Mesendoderm (in vitro differentiated cells): ENCODE results near the gene BMX.

Experiments used
- DNase-seq: peaks from one replicate; pipeline ENCODE4 v3.0.0; 2013
- H2AK5ac ChIP-seq: 2 replicates; pipeline ENCODE4 v1.6.1; 2013; ENCODE audit warnings: low read length, inconsistent platforms
- H2BK120ac ChIP-seq: 2 replicates; pipeline ENCODE4 v1.6.1; 2013; ENCODE audit warnings: low read depth, mild to moderate bottlenecking, low read length, moderate library complexity, mixed read lengths
- H2BK15ac ChIP-seq: replicated peaks from 2 replicates; pipeline ENCODE4 v1.6.1; 2013; ENCODE audit warnings: low read depth, mild to moderate bottlenecking, moderate library complexity
- H2BK5ac ChIP-seq: 2 replicates; pipeline ENCODE4 v1.6.1; 2013; ENCODE audit warnings: low read length, inconsistent platforms
- H3K18ac ChIP-seq: 2 replicates; pipeline ENCODE4 v1.6.1; 2013; ENCODE audit warnings: mild to moderate bottlenecking, low read length, mixed read lengths
- H3K23ac ChIP-seq: one replicate; pipeline ENCODE4 v1.6.1; 2013; ENCODE audit warnings: low read length
- H3K27ac ChIP-seq: 2 replicates; pipeline ENCODE4 v1.5.1; 2013; ENCODE audit warnings: low read depth, mild to moderate bottlenecking, inconsistent platforms, low read length, moderate library complexity
- H3K27me3 ChIP-seq: 2 replicates; pipeline ENCODE4 v1.6.1; 2013; ENCODE audit warnings: low read length, control low read depth, mild to moderate bottlenecking, inconsistent platforms; ENCODE audit not compliant: insufficient read depth, poor library complexity
- H3K36me3 ChIP-seq: 2 replicates; pipeline ENCODE4 v1.6.1; 2013; ENCODE audit warnings: low read length, inconsistent platforms; ENCODE audit not compliant: control insufficient read depth, insufficient read depth
- H3K4ac ChIP-seq: one replicate; pipeline ENCODE4 v1.6.1; 2013; ENCODE audit warnings: low read depth, mild to moderate bottlenecking, low read length, moderate library complexity
- H3K4me1 ChIP-seq: 2 replicates; pipeline ENCODE4 v1.6.1; 2013; ENCODE audit warnings: low read depth, low read length, inconsistent platforms; ENCODE audit not compliant: control insufficient read depth
- H3K4me2 ChIP-seq: 2 replicates; pipeline ENCODE4 v1.6.1; 2013; ENCODE audit warnings: low read length
- H3K4me3 ChIP-seq: 2 replicates; pipeline ENCODE4 v1.5.1; 2013; ENCODE audit warnings: mild to moderate bottlenecking, low read length
- H3K56ac ChIP-seq: one replicate; pipeline ENCODE4 v1.6.1; 2013; ENCODE audit warnings: low read length
- H3K79me1 ChIP-seq: 2 replicates; pipeline ENCODE4 v1.6.1; 2013; ENCODE audit warnings: low read length, inconsistent platforms
- H3K79me2 ChIP-seq: 2 replicates; pipeline ENCODE4 v1.6.1; 2013; ENCODE audit warnings: mild to moderate bottlenecking, low read length; ENCODE audit not compliant: control insufficient read depth, insufficient read depth
- H3K9ac ChIP-seq: 2 replicates; pipeline ENCODE4 v1.6.1; 2013; ENCODE audit warnings: low read length, inconsistent platforms
- H4K5ac ChIP-seq: one replicate; pipeline ENCODE4 v1.6.1; 2013; ENCODE audit warnings: low read length
- H4K8ac ChIP-seq: one replicate; pipeline ENCODE4 v1.6.1; 2013; ENCODE audit warnings: low read depth, mild to moderate bottlenecking, control low read depth, low read length, moderate library complexity
- WGBS: extraction: QIAGEN DNeasy Blood & Tissue Kit; methylation state at CpG from one replicate; pipeline ENCODE4 v1.1.7; 2013; ENCODE audit warnings: low lambda C conversion rate, missing lambda C conversion rate; ENCODE audit not compliant: insufficient coverage; ENCODE audit errors: extremely low coverage; 5-methylcytosine and 5-hydroxymethylcytosine counted together

The BMX gene

GRCh38 chrX:15576019-15576418 is 75.4 kb downstream of the BMX start:
- Histone ChIP-seq H3K4me2 (no peak overlapping the region), H3K4me3 (no peak overlapping the region), H3K4me1 (no peaks in the 10 kb centered on the region), H3K23ac (no peak overlapping the region), H3K18ac (no peak overlapping the region), H4K5ac (no peak overlapping the region), H3K27me3 (no peaks in the 10 kb centered on the region), H3K79me1 (no peaks in the 10 kb centered on the region), H3K9ac (no peak overlapping the region), H2AK5ac (no peak overlapping the region), H2BK15ac (no peak overlapping the region), H2BK120ac (no peak overlapping the region), H4K8ac (no peak overlapping the region), H3K36me3 (no peaks in the 10 kb centered on the region), H2BK5ac (no peak overlapping the region), H3K56ac (no peak overlapping the region), H3K79me2 (no peaks in the 10 kb centered on the region), H3K27ac (no peak overlapping the region), H3K4ac (no peak overlapping the region)
- DNase-seq, result no peak
- WGBS, result no CpG with 5 or more reads among the region's 1 CpG

- Histone ChIP-seq H3K4ac (no peak overlapping the region), H3K27me3 (no peaks in the 10 kb centered on the region), H3K79me2 (no peaks in the 10 kb centered on the region), H3K27ac (no peak overlapping the region), H3K18ac (no peak overlapping the region), H3K36me3 (no peaks in the 10 kb centered on the region), H2BK120ac (no peak overlapping the region), H3K56ac (no peak overlapping the region), H2BK15ac (no peak overlapping the region), H3K9ac (no peak overlapping the region), H3K4me2 (no peak overlapping the region), H4K5ac (no peak overlapping the region), H3K79me1 (no peaks in the 10 kb centered on the region), H3K4me3 (no peak overlapping the region), H2BK5ac (no peak overlapping the region), H2AK5ac (no peak overlapping the region), H3K23ac (no peak overlapping the region), H3K4me1 (no peaks in the 10 kb centered on the region), H4K8ac (no peak overlapping the region)
- WGBS, result no CpG with 5 or more reads among the region's 5 CpGs
- peak; percentile 16 for DNase-seq
Observed at GRCh38 chrX:15579778-15580747, 79.5 kb downstream of the BMX start.

DNA sequence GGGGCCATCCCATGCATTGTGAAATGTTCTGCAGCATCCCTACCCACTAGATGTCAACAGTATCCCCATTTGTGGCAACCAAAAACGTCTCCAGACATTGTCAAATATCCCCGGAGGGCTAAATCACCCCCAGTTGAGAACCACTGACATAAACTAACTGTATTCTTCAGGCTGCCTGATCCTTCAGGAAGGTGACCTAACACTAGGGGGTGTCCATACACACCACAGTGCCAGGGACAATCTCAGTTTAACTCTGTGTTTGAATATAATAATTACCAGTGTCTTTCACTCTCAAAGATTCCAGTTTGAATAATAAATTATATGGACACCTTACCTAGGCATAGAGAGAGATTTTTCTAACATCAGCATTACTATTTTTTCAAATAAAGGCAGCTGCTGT is 93.8 kb downstream of the BMX start:
- WGBS, result no CpG with 5 or more reads among the region's 2 CpGs
- Histone ChIP-seq H3K27ac (no peak overlapping the region), H3K4ac (no peak overlapping the region), H3K79me2 (no peaks in the 10 kb centered on the region), H3K9ac (no peak overlapping the region), H2BK120ac (no peak overlapping the region), H3K4me1 (no peaks in the 10 kb centered on the region), H2BK15ac (no peak overlapping the region), H4K8ac (no peak overlapping the region), H2BK5ac (no peak overlapping the region), H3K18ac (no peak overlapping the region), H3K4me2 (no peak overlapping the region), H4K5ac (no peak overlapping the region), H3K4me3 (no peak overlapping the region), H3K36me3 (no peaks in the 10 kb centered on the region), H3K56ac (no peak overlapping the region), H2AK5ac (no peak overlapping the region), H3K23ac (no peak overlapping the region), H3K79me1 (no peaks in the 10 kb centered on the region), H3K27me3 (no peaks in the 10 kb centered on the region)
- DNase-seq, result no peak

- no peaks in the 10 kb centered on the region for H3K36me3 ChIP-seq
- H3K4me1 ChIP-seq, result no peaks in the 10 kb centered on the region
- no peak overlapping the region for H3K4me2 ChIP-seq
- no peaks in the 10 kb centered on the region for H3K27me3 ChIP-seq
- H2AK5ac ChIP-seq, result no peak overlapping the region
- H3K27ac ChIP-seq, result no peak overlapping the region
- peak; percentile 80 for DNase-seq
- no peaks in the 10 kb centered on the region for H3K79me2 ChIP-seq
- no peak overlapping the region for H2BK15ac ChIP-seq
- H2BK120ac ChIP-seq, result no peak overlapping the region
- H3K18ac ChIP-seq, result no peak overlapping the region
- H3K4me3 ChIP-seq, result no peak overlapping the region
- H3K79me1 ChIP-seq, result no peaks in the 10 kb centered on the region
- H3K23ac ChIP-seq, result no peak overlapping the region
- no peak overlapping the region for H4K5ac ChIP-seq
- no peak overlapping the region for H2BK5ac ChIP-seq
- H3K56ac ChIP-seq, result no peak overlapping the region
- no peak overlapping the region for H3K4ac ChIP-seq
- H3K9ac ChIP-seq, result no peak overlapping the region
- H4K8ac ChIP-seq, result no peak overlapping the region
- WGBS, result no CpG with 5 or more reads among the region's 3 CpGs
Observed at GRCh38 chrX:15598026-15598425, 97.4 kb downstream of the BMX start.

DNA sequence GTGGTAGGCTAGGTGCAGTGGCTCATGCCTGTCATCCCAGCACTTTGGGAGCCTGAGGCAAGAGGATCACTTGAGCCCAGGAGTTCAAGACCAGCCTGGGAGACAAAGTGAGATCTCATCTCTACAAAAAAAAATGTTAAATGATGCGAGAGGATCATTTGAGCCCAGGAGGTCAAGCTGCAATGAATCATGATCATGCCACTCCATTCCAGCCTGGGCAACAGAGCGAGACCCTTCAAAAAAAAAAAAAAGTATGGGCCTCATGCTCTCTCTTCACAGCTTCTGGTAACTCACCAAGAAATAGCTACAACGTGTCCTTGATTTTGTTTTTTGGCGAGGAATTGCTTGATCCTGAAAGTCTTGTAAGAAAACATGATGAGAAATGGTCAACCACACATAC is 98.9 kb downstream of the BMX start:
- no peak overlapping the region for H3K18ac ChIP-seq
- H3K4me2 ChIP-seq, result no peak overlapping the region
- H3K79me2 ChIP-seq, result no peaks in the 10 kb centered on the region
- no peak overlapping the region for H3K4ac ChIP-seq
- H3K4me1 ChIP-seq, result no peaks in the 10 kb centered on the region
- H3K56ac ChIP-seq, result no peak overlapping the region
- H3K27ac ChIP-seq, result no peak overlapping the region
- H2BK5ac ChIP-seq, result no peak overlapping the region
- no peak overlapping the region for H4K8ac ChIP-seq
- H2BK15ac ChIP-seq, result peak overlapping the region; percentile 74
- no peak overlapping the region for H3K23ac ChIP-seq
- no peak overlapping the region for H3K9ac ChIP-seq
- WGBS, result no CpG with 5 or more reads among the region's 4 CpGs
- H2BK120ac ChIP-seq, result peak overlapping the region; percentile 36
- H3K36me3 ChIP-seq, result no peaks in the 10 kb centered on the region
- DNase-seq, result no peak
- H3K27me3 ChIP-seq, result no peaks in the 10 kb centered on the region
- H2AK5ac ChIP-seq, result no peak overlapping the region
- H3K4me3 ChIP-seq, result no peak overlapping the region
- no peak overlapping the region for H4K5ac ChIP-seq
- no peaks in the 10 kb centered on the region for H3K79me1 ChIP-seq

DNA sequence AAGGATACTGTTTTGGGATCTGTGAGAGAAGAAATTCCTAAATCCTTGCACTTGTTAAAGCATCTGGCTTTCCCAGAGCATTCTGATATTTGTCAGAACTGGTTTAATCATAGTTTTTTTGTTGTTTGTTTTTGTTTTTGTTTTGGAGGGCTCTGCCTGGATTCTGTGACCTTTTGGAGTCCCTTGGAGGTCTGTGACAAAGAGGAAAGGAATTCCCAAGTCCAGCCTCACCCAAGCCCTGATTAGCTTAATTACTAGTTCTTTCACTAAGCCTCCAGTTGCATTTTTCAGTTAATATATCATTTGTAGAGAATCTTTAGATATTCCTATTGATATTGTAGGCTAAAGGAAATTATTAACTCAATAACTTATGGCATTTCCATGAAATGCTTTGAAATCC is 99.4 kb downstream of the BMX start:
- H3K36me3 ChIP-seq, result no peaks in the 10 kb centered on the region
- no peak overlapping the region for H3K27ac ChIP-seq
- no peak overlapping the region for H3K4me2 ChIP-seq
- H3K27me3 ChIP-seq, result no peaks in the 10 kb centered on the region
- H2AK5ac ChIP-seq, result no peak overlapping the region
- no peak overlapping the region for H3K18ac ChIP-seq
- peak; percentile 81 for DNase-seq
- H3K4ac ChIP-seq, result no peak overlapping the region
- no peak overlapping the region for H3K9ac ChIP-seq
- H3K56ac ChIP-seq, result no peak overlapping the region
- H2BK120ac ChIP-seq, result no peak overlapping the region
- no peak overlapping the region for H4K8ac ChIP-seq
- no peaks in the 10 kb centered on the region for H3K79me1 ChIP-seq
- no peaks in the 10 kb centered on the region for H3K79me2 ChIP-seq
- H2BK15ac ChIP-seq, result no peak overlapping the region
- no peak overlapping the region for H4K5ac ChIP-seq
- no peaks in the 10 kb centered on the region for H3K4me1 ChIP-seq
- no peak overlapping the region for H3K4me3 ChIP-seq
- H2BK5ac ChIP-seq, result no peak overlapping the region
- no peak overlapping the region for H3K23ac ChIP-seq
